LNCaP clone FGC (cell line): Measurements from ENCODE around the gene SLC25A46.

ENCODE experiments used
- DNase-seq: peaks from one replicate; pipeline ENCODE4 v3.0.0-alpha.2; 2011; ENCODE audit warnings: low read depth
- H3K4me3 ChIP-seq: 2 replicates; pipeline ENCODE4 v1.5.1; 2011; ENCODE audit warnings: mild to moderate bottlenecking, low read depth, low read length, control low read depth
- TF ChIP-seq, protein P1 (sequence below): IDR thresholded peaks from 2 replicates; pipeline ENCODE4 v1.5.1; 2012; ENCODE audit warnings: mild to moderate bottlenecking; ENCODE audit not compliant: control insufficient read depth, insufficient read depth; ENCODE audit errors: extremely low read depth

Gene SLC25A46

DNA sequence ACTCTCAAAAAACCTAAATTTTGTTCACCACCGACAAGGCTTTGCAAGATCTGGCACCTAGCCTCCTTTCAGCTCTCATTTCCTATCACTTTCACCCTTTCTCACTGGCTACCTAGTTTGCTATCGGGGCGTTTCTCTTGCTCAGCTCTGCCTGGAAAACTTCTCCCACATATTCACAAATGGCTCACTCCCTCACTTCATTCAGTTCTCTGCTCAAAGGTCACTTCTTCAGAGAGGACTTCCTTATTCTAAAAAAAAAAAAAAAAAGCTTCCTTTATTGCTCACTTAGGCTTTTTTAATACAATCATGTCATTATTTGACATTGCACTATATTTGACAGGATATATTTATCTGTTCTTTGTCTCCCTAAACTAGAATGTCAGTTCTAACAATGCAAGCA lies 2.1 kb upstream of the SLC25A46 start:
- DNase-seq: no peak

DNA sequence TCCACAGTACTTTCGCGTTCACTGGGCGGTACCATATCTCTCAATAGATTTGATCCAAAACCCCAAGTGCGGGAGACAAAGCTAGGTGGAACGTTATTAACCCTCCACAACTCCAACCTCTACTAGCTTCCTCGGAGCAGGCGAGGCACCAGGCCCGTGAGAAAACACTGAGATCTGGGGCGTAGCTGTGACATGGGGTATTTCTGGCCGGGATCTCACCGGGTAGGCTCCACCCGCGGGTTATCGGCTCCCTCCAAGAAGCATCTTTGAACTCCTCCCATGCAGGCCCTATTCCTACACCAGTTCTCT lies 350 bp upstream of the SLC25A46 start:
- no peak for DNase-seq
- TF ChIP-seq, protein P1, sequence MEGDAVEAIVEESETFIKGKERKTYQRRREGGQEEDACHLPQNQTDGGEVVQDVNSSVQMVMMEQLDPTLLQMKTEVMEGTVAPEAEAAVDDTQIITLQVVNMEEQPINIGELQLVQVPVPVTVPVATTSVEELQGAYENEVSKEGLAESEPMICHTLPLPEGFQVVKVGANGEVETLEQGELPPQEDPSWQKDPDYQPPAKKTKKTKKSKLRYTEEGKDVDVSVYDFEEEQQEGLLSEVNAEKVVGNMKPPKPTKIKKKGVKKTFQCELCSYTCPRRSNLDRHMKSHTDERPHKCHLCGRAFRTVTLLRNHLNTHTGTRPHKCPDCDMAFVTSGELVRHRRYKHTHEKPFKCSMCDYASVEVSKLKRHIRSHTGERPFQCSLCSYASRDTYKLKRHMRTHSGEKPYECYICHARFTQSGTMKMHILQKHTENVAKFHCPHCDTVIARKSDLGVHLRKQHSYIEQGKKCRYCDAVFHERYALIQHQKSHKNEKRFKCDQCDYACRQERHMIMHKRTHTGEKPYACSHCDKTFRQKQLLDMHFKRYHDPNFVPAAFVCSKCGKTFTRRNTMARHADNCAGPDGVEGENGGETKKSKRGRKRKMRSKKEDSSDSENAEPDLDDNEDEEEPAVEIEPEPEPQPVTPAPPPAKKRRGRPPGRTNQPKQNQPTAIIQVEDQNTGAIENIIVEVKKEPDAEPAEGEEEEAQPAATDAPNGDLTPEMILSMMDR: no peak
- H3K4me3 ChIP-seq: peak overlapping the region; percentile 90

More for the DNA sequence above, 2.1 kb upstream of the SLC25A46 start:
- no peak overlapping the region for H3K4me3 ChIP-seq
- TF ChIP-seq, protein P1: no peak

DNA sequence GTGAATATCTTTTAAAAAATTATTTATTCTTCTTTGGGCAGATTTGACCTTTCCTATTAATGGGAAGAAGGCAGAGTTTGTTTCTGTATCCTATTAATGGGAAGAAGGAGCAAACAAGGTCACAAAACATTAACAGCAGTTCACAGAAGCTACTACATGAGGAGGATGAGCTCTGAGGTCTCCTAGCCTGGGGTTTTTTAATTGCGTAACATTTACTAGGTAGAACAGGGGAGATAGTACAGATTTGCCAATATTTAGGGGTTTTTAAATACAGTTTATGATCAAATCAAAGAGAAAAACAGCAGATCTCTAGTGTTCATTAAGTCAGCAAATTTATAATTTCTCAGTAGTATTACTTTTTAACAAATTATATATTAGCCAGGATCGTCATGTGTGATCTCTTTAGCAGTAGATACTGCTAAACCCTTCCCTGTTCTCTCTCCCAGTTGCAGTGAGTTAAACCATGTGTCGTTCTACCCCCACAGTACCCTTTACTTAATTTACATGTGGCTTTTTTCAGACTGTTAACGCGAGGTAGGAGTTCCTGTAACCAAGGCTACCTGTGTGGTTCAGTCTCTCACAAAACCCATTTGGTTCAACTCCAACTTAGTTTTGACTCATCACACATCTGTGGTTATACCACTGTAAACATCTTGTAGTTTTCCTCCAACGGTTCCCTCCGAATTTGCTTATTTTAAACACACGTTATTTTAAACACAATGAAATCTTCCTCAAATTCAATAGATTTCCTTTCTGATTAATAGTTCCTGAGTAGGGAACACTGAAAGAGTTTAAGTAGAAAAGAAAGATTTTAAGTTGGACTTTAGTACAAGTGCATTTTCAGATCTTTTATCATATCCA lies 13.3 kb downstream of the SLC25A46 start:
- no peak overlapping the region for H3K4me3 ChIP-seq
- TF ChIP-seq, protein P1: no peak
- DNase-seq: no peak

DNA sequence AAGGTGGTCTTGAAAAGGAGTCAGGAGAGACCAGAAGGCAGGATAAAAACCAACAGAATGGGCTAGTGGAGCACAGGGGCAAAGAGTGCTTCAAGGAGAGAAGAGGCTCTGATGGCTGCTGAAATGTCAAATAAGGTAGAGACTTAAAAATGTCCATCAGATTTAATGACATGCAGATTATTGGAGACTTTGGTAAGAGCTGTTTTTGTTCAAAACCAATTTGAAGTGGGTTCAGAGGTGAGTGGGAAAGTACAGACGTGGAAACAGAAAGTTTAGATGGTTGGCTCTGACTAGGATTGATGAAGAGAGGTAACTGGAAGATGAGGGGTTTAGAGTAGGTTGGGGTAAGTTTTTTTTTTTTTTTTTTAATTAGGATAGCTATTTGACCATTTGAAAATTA lies 14.1 kb downstream of the SLC25A46 start:
- no peak overlapping the region for H3K4me3 ChIP-seq
- no peak for DNase-seq
- TF ChIP-seq, protein P1: no peak

DNA sequence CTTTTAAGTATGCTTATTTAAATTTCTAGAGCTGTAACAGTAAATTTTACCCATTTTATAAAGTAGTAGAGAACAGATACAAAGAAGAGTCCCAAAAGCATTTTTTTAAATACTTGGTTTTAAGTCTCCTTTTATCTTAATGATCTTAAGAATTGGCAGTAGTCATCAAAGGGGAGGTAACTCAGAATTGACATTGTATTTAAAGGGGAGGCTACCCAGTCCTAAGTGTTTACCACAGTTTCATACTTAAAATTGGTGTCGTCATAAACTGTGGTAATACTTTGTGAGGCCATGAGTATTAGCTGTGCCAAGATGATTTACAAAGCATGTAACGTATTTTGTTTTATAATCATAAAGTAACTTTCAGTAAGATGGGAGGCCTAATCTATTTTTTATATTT lies 14.8 kb downstream of the SLC25A46 start:
- no peak for DNase-seq
- no peak overlapping the region for H3K4me3 ChIP-seq
- TF ChIP-seq, protein P1: no peak

DNA sequence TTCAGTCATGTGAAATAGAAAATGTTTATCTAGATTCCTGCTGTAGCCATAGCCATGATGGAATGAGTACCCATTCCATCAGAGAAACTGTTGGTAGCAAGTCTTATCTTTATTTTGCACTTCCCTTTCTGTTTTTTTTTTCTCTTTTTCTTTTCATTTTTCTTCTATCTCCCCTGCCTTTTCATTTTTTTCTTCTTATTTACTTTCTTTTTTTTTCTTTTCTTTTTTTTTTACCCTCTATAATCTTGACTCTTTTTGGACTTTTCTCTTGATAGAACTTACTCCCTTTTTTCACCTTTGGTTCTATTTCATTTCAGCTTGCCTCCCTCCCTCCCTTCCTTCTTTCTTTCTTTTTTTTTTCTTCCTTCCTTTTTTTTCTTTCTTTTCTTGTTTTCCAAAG lies 15.4 kb downstream of the SLC25A46 start:
- TF ChIP-seq, protein P1: no peak
- no peak for DNase-seq
- H3K4me3 ChIP-seq: no peak overlapping the region
